Fibroblast of villous mesenchyme (primary cell): ENCODE results near the gene RFC1. TPM values are rescaled to one million over a fixed set of nuclear protein-coding genes. Genes with fewer than 3 reads are reported as not detected.
"Not testable (repeated sequence)": the region's sequence is repeated elsewhere in the genome, so short reads cannot be mapped to it uniquely, and the experiment has no call there.

ENCODE experiments used
- DNase-seq: peaks from one replicate; pipeline ENCODE4 v3.0.0-alpha.2; 2010; ENCODE audit warnings: low read depth
- H3K4me3 ChIP-seq: 2 replicates; pipeline ENCODE4 v1.5.1; 2011; ENCODE audit warnings: low read depth, mild to moderate bottlenecking, low read length
- total RNA-seq: library from RNA; depleted of rRNA; stranded (reverse); fragments of >200 nt; gene quantifications from 2 replicates; pipeline ENCODE4 v1.2.3, GENCODE V29; 2012
- TF ChIP-seq, protein P1 (sequence below): IDR thresholded peaks from 2 replicates; pipeline ENCODE4 v1.5.1; 2012; ENCODE audit warnings: low read depth, mild to moderate bottlenecking, low read length; ENCODE audit not compliant: insufficient read depth

RFC1 gene
- total RNA-seq, 1 donor, result 55.3 TPM

DNA sequence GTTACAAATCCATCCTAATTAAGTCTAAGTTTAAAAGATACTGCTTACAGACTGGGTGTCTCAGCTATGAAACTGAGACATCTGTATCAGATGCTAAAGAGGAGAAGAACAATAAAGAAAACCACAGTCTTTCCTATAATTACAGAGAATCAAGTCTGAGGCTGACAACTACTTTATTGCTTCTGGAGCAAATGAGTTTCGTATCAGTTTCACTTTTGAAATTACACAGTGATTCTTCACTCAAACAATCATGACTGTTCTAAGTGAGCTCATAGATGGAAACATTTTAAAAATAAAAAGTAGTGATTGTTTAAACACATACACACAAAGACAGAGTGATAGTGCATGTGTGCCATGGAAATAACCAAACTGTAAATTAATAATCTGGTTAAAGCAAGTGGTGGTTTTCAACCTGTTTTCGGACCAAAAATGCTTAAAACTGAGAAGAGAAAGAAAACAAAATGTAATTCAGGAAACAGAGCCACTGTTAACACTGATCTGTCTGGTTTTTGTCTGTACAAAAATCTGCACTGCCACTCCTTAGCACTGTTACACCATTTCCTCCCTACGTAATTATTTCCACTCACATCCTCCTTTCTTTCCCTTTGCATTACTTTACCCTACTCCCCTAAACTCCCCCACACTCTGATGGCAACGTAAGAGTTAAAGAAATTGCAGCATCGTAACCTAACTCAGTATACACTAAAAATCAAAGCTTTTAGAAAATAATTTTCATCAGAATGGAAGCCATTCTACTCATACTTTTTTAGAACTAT is 12.5 kb downstream of the RFC1 start:
- peak overlapping the region; percentile 45 for H3K4me3 ChIP-seq
- DNase-seq, result peak; percentile 80
- TF ChIP-seq, protein P1, sequence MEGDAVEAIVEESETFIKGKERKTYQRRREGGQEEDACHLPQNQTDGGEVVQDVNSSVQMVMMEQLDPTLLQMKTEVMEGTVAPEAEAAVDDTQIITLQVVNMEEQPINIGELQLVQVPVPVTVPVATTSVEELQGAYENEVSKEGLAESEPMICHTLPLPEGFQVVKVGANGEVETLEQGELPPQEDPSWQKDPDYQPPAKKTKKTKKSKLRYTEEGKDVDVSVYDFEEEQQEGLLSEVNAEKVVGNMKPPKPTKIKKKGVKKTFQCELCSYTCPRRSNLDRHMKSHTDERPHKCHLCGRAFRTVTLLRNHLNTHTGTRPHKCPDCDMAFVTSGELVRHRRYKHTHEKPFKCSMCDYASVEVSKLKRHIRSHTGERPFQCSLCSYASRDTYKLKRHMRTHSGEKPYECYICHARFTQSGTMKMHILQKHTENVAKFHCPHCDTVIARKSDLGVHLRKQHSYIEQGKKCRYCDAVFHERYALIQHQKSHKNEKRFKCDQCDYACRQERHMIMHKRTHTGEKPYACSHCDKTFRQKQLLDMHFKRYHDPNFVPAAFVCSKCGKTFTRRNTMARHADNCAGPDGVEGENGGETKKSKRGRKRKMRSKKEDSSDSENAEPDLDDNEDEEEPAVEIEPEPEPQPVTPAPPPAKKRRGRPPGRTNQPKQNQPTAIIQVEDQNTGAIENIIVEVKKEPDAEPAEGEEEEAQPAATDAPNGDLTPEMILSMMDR, result no peak

GRCh38 chr4:39353149-39353477 is 13.0 kb downstream of the RFC1 start:
- peak overlapping the region; percentile 45 for H3K4me3 ChIP-seq
- DNase-seq, result not testable (repeated sequence)

GRCh38 chr4:39349326-39349725 is 16.8 kb downstream of the RFC1 start:
- no peak for DNase-seq
- no peak overlapping the region for H3K4me3 ChIP-seq
- TF ChIP-seq, protein P1, result no peak

DNA sequence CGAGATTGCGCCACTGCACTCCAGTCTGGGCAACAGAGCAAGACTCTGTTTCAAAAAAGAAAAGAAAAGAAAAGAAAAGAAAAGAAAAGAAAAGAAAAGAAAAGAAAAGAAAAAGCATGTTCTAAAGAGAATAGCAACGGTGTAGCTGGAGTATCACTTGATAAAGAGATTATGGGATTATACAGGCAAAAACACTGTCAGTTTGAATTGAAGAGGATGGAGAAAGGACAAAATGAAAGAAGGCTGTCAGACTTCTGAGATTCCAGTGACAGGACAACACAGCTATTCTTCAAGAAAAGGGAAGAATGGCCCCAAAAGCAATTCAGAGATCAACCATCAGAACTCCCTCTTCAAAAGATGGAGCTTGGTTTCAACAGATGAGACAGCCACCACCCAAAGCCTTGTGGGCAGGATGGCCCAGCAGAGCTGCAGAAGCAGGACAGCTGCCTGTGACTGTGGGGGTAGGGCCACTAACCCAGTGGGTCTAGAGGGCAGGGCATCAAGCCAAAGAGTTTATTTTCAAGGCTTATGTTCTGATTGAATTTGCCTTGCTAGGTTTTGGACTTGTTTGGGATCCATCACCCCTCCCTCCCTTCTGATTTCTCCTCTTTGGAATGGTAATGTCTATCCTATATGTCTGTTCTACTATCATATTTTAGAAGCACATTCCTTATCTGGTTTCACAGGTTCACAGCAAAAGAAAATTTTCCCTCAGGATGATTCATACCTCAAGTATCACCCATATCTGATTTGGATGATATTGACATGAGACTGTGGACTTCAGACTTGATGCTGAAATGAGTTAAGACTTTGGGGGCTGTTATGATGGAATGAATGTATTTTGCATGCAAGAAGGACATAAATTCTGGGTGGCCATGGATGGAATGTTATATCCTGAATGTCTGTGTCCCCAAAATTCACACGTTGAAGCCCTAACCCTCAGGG is 17.5 kb downstream of the RFC1 start:
- peak; percentile 42 for DNase-seq
- TF ChIP-seq, protein P1, result no peak
- H3K4me3 ChIP-seq, result no peak overlapping the region

- H3K4me3 ChIP-seq, result no peak overlapping the region
- no peak for DNase-seq
- TF ChIP-seq, protein P1, result no peak
Measured at GRCh38 chr4:39346856-39347519, 19.2 kb downstream of the RFC1 start.

DNA sequence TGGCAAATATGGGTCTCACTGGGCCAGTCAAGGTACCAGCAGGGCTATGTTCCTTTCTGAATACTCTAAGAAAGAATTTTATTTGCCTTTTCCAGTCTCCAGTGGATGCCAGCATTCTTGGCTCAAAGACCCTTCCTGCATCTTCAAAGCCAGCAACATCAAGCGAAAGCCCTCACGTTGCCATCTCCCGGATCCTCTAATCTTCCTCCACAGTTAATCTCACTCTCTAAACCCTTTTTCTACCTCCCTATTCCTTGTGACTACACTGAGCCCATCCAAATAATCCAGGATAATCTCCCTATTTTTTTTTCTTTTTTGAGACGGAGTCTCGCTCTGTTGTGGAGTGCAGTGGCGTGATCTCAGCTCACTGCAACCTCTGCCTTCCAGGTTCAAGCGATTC is 23.4 kb downstream of the RFC1 start:
- no peak for DNase-seq
- TF ChIP-seq, protein P1, result no peak
- no peak overlapping the region for H3K4me3 ChIP-seq
